Measurements from ENCODE around the gene MAVS.

Gene MAVS

DNA sequence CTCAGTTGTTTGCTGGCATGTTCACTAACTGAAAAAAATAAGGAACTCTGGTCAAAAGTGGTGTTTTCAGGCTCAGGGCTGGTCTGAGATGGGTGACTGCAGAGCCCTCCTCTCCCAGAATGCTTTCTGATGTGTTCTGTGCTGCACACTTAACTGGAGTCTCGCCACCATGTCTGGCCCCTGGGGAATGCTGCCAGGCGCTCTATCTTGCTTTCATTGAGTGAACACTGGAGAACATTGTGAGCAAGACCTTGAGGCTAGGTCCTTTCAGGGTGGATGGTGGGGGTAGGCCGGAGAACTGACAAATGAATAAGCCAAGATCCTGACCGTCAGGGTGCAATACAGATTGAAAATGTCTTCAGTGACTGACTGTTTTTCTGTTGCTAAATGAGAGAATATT, 62.0 kb downstream of the MAVS start:
- H3K79me2 ChIP-seq (ENCODE audit: insufficient read depth, low read length) = peaks cover 92% of the 10 kb centered on the region
- peaks cover 43% of the 10 kb centered on the region for H4K20me1 ChIP-seq (ENCODE audit: low read depth, low read length)
- H2AFZ ChIP-seq (ENCODE audit: low read depth, low read length, severe bottlenecking) = no peak overlapping the region
- no peak overlapping the region for H3K4me2 ChIP-seq (ENCODE audit: low read depth, low read length, poor library complexity, severe bottlenecking)
- H3K27ac ChIP-seq (ENCODE audit: low read depth, low read length) = no peak overlapping the region
- H3K4me3 ChIP-seq (ENCODE audit: insufficient read depth, low read length, poor library complexity, severe bottlenecking) = no peak overlapping the region
- H3K9me3 ChIP-seq (ENCODE audit: insufficient read depth, low read length) = no peaks in the 10 kb centered on the region
- peaks cover 36% of the 10 kb centered on the region for H3K36me3 ChIP-seq (ENCODE audit: low read length)
- peaks cover 7% of the 10 kb centered on the region; the same call in 1 of the 2 replicates for H3F3A ChIP-seq (ENCODE audit: insufficient read depth)
- no peaks in the 10 kb centered on the region for H3K27me3 ChIP-seq (ENCODE audit: low read length)
- H3K9me2 ChIP-seq (replicated peaks; ENCODE audit: insufficient read depth, low read length) = no peaks in the 10 kb centered on the region
- no peak overlapping the region for H3K9ac ChIP-seq (ENCODE audit: low read length)
- TF ChIP-seq, protein P1, sequence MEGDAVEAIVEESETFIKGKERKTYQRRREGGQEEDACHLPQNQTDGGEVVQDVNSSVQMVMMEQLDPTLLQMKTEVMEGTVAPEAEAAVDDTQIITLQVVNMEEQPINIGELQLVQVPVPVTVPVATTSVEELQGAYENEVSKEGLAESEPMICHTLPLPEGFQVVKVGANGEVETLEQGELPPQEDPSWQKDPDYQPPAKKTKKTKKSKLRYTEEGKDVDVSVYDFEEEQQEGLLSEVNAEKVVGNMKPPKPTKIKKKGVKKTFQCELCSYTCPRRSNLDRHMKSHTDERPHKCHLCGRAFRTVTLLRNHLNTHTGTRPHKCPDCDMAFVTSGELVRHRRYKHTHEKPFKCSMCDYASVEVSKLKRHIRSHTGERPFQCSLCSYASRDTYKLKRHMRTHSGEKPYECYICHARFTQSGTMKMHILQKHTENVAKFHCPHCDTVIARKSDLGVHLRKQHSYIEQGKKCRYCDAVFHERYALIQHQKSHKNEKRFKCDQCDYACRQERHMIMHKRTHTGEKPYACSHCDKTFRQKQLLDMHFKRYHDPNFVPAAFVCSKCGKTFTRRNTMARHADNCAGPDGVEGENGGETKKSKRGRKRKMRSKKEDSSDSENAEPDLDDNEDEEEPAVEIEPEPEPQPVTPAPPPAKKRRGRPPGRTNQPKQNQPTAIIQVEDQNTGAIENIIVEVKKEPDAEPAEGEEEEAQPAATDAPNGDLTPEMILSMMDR (IDR thresholded peaks at IDR 0.05; ENCODE audit: insufficient read depth, low read length, poor library complexity, severe bottlenecking) = no peak
- no peak for TF ChIP-seq EZH2phosphoT487 (conservative IDR thresholded peaks at IDR 0.05; ENCODE audit: low read length)

DNA sequence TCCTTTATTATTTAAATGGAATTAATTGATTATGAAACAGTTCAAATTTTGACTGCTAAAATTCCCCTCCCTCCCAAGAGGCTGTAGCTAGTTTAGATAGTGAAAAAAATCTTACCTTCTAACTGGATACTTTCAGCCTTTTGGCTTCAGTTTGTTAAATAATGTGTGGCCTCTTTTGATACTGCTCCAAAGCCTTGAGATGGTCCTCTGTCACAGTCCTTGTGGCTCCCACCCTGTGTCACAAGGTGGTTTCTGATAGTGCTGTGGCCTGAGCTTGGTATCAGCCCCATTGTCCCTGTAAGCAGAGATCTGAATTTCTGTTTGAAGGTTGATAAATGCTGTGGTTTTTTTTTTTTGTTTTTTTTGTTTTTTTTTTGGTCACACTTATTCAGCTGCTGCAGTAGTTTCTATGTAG, 63.3 kb downstream of the MAVS start:
- peaks cover 7% of the 10 kb centered on the region; the same call in 1 of the 2 replicates for H3F3A ChIP-seq (ENCODE audit: insufficient read depth)
- no peaks in the 10 kb centered on the region for H3K9me2 ChIP-seq (replicated peaks; ENCODE audit: insufficient read depth, low read length)
- no peak overlapping the region for H3K4me3 ChIP-seq (ENCODE audit: insufficient read depth, low read length, poor library complexity, severe bottlenecking)
- H3K79me2 ChIP-seq (ENCODE audit: insufficient read depth, low read length) = peaks cover 91% of the 10 kb centered on the region
- no peaks in the 10 kb centered on the region for H3K9me3 ChIP-seq (ENCODE audit: insufficient read depth, low read length)
- H3K27me3 ChIP-seq (ENCODE audit: low read length) = no peaks in the 10 kb centered on the region
- TF ChIP-seq EZH2phosphoT487 (conservative IDR thresholded peaks at IDR 0.05; ENCODE audit: low read length) = no peak
- TF ChIP-seq, protein P1 (IDR thresholded peaks at IDR 0.05; ENCODE audit: insufficient read depth, low read length, poor library complexity, severe bottlenecking) = no peak
- no peak overlapping the region for H3K27ac ChIP-seq (ENCODE audit: low read depth, low read length)
- no peak overlapping the region for H2AFZ ChIP-seq (ENCODE audit: low read depth, low read length, severe bottlenecking)
- peaks cover 38% of the 10 kb centered on the region for H3K36me3 ChIP-seq (ENCODE audit: low read length)
- H4K20me1 ChIP-seq (ENCODE audit: low read depth, low read length) = peaks cover 32% of the 10 kb centered on the region
- H3K9ac ChIP-seq (ENCODE audit: low read length) = no peak overlapping the region
- H3K4me2 ChIP-seq (ENCODE audit: low read depth, low read length, poor library complexity, severe bottlenecking) = no peak overlapping the region

DNA sequence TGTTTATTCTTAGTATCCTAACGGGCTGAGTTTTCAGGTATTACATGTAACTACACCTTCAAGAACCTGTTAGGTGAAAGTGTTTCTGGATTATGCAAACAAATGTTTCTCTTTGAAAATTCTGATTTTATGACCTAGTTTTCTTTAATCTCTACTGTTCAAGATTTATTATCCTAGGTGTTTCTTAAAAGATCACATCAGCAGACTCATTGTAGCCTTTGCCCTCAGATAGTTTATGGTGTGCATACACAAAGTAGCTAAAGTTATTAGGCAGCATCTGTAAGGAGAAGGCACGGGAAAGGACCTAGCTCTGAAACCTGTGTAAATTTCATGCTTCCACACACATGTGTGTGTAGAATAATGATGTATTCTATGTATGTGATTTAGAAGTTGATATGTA, 64.2 kb downstream of the MAVS start:
- Histone ChIP-seq H3K9me3 (ENCODE audit: insufficient read depth, low read length) (no peaks in the 10 kb centered on the region), H2AFZ (ENCODE audit: low read depth, low read length, severe bottlenecking) (no peak overlapping the region), H3K4me2 (ENCODE audit: low read depth, low read length, poor library complexity, severe bottlenecking) (no peak overlapping the region), H3K9ac (ENCODE audit: low read length) (no peak overlapping the region), H3K27ac (ENCODE audit: low read depth, low read length) (no peak overlapping the region), H3K4me3 (ENCODE audit: insufficient read depth, low read length, poor library complexity, severe bottlenecking) (no peak overlapping the region), H3K9me2 (replicated peaks; ENCODE audit: insufficient read depth, low read length) (no peaks in the 10 kb centered on the region), H3F3A (ENCODE audit: insufficient read depth) (peaks cover 7% of the 10 kb centered on the region; the same call in 1 of the 2 replicates), H3K36me3 (ENCODE audit: low read length) (peaks cover 44% of the 10 kb centered on the region), H4K20me1 (ENCODE audit: low read depth, low read length) (peaks cover 35% of the 10 kb centered on the region; the same call in 1 of the 2 replicates), H3K27me3 (ENCODE audit: low read length) (no peaks in the 10 kb centered on the region), H3K79me2 (ENCODE audit: insufficient read depth, low read length) (peaks cover 90% of the 10 kb centered on the region)
- TF ChIP-seq, protein P1 (IDR thresholded peaks at IDR 0.05; ENCODE audit: insufficient read depth, low read length, poor library complexity, severe bottlenecking) = no peak
- TF ChIP-seq EZH2phosphoT487 (conservative IDR thresholded peaks at IDR 0.05; ENCODE audit: low read length) = no peak
